PFSK-1 (cell line): ENCODE measurements around the gene HPS1.

Experiments
- POLR2AphosphoS5 ChIP-seq: IDR thresholded peaks from 2 replicates; pipeline ENCODE4 v1.6.1; 2012; ENCODE audit warnings: low read depth, mild to moderate bottlenecking, control low read depth, low read length, moderate library complexity
- TAF1 ChIP-seq: IDR thresholded peaks from 2 replicates; pipeline ENCODE4 v1.6.1; 2012; ENCODE audit warnings: low read length, control low read depth, borderline replicate concordance; ENCODE audit not compliant: insufficient read depth

GRCh38 chr10:98374217-98374985, 72.3 kb downstream of the HPS1 start:
- TF ChIP-seq TAF1 (no peak), POLR2AphosphoS5 (no peak)
